Body of pancreas (tissue), 4 donors: ENCODE measurements around the gene ATP2C2. TPM values are rescaled to one million over a fixed set of nuclear protein-coding genes. Genes with fewer than 3 reads are reported as not detected.

Source experiments
- ATAC-seq: fragments of 150-250 bp; one replicate; pipeline ENCODE4 v1.9.1; 2016
- DNase-seq, 4 donors: peaks; one replicate each; pipeline ENCODE4 v3.0.0-alpha.2; 2019
- H3K27ac ChIP-seq, 4 donors: fragments of 200-600 bp; sonication (generic); 1 replicate in 3 of 4; 2 replicates in 1 of 4; pipeline versions ENCODE4 v1.5.1 to v1.6.1; 2016 to 2019; ENCODE audit warnings: mild to moderate bottlenecking in 1 of 4, mixed read lengths in 1 of 4, moderate library complexity in 1 of 4
- H3K27me3 ChIP-seq, 2 donors: fragments of 200-600 bp; sonication (generic); one replicate each; pipeline ENCODE4 v1.6.0; 2016; ENCODE audit warnings: mild to moderate bottlenecking in 1 of 2
- H3K36me3 ChIP-seq, 2 donors: fragments of 200-600 bp; sonication (generic); replicated peaks in 1 of 2; 2 replicates each; pipeline ENCODE4 v1.5.1; 2016; ENCODE audit warnings: low read depth in 2 of 2; ENCODE audit not compliant: insufficient read depth in 1 of 2
- H3K4me1 ChIP-seq: fragments of 200-600 bp; sonication (generic); one replicate; pipeline ENCODE4 v1.6.0; 2016
- H3K4me3 ChIP-seq, 2 donors: fragments of 200-600 bp; sonication (generic); 1 replicate in 1 of 2; 2 replicates in 1 of 2; pipeline ENCODE4 v1.5.1; 2016 to 2019
- H3K9me3 ChIP-seq, 3 donors: fragments of 200-600 bp; sonication (generic); 1 replicate in 2 of 3; 2 replicates in 1 of 3; pipeline ENCODE4 v1.5.1; 2016
- CTCF ChIP-seq, 7 experiments: fragments of 450-650 bp in 4 of 7; fragments of 200-600 bp in 3 of 7; sonication (generic) in 3 of 7; IDR thresholded peaks; one replicate each; pipeline ENCODE4 v1.5.1; 2016 to 2019; ENCODE audit warnings: antibody characterized with exemption in 7 of 7
- POLR2A ChIP-seq, 3 donors: fragments of 450-650 bp; IDR thresholded peaks; one replicate each; pipeline ENCODE4 v1.6.1; 2016; ENCODE audit warnings: antibody characterized with exemption in 3 of 3, mild to moderate bottlenecking in 2 of 3
- WGBS, 2 donors: methylation state at CpG; one replicate each; pipeline ENCODE4 v1.1.5; 2017; 5-methylcytosine and 5-hydroxymethylcytosine counted together
- intact Hi-C: fragments of 100-400 bp; cut with DNase I; formaldehyde crosslinking; loops from one replicate; pipeline ENCODE4 v1.15.1; 2023
- total RNA-seq, 2 donors: library from RNA; depleted of rRNA; stranded (reverse); fragments of >200 nt; gene quantifications; one replicate each; pipeline ENCODE4 v1.1.0, GENCODE V29; 2016

The ATP2C2 gene
- total RNA-seq, 2 donors from 2014 or later = 2.1 to 18.1 TPM

GRCh38 chr16:84356591-84357116, 11.7 kb upstream of the ATP2C2 start:
- Histone ChIP-seq H3K36me3 (no peaks in the 10 kb centered on the region), H3K4me3 (no peak overlapping the region), H3K4me1 (no peaks in the 10 kb centered on the region), H3K27me3 (no peaks in the 10 kb centered on the region), H3K27ac (no peak overlapping the region), H3K9me3 (no peaks in the 10 kb centered on the region)
- TF ChIP-seq CTCF (IDR thresholded peaks at IDR 0.05) (no peak), POLR2A (IDR thresholded peaks at IDR 0.05) (no peak)
- WGBS, 2 donors = 28 to 30% methylated on average over 8 to 11 of the region's 11 CpGs
- intact Hi-C loops = no loop called here
- ATAC-seq (no peak), DNase-seq (no peak)

DNA sequence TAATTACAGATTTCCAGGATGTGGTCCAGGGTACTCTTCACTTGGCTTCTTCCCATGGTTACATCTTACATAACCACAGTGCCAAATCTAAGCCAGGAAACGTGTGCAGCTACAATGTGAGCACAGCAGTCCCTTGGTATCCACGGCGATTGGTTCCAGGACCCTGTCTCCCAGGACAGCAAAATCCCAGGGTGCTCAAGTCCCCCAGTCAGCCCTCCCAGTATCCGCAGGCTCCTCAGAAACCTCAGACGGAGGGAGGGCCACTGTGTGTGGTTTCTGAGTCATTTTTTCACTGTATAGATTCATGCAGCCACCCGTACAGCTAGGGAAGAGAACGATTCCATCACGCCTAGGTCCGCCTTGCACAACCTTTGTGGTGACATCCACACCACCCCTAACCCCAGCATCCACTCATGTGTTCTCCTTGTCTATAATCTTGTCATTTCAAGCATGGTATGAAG, 11.1 kb upstream of the ATP2C2 start:
- no peaks in the 10 kb centered on the region for H3K27me3 ChIP-seq
- intact Hi-C loops = no loop called here
- H3K36me3 ChIP-seq = no peaks in the 10 kb centered on the region
- no peaks in the 10 kb centered on the region for H3K4me1 ChIP-seq
- DNase-seq (no peak), ATAC-seq (no peak)
- WGBS, 2 donors = 41 to 49% methylated on average over 7 to 9 of the region's 9 CpGs
- H3K9me3 ChIP-seq = no peaks in the 10 kb centered on the region
- TF ChIP-seq POLR2A (IDR thresholded peaks at IDR 0.05) (no peak), CTCF (IDR thresholded peaks at IDR 0.05) (no peak)
- no peak overlapping the region for H3K27ac ChIP-seq
- H3K4me3 ChIP-seq = no peak overlapping the region

- intact Hi-C loops = no loop called here
- Histone ChIP-seq H3K27ac (no peak overlapping the region), H3K4me3 (no peak overlapping the region), H3K4me1 (no peaks in the 10 kb centered on the region), H3K9me3 (no peaks in the 10 kb centered on the region), H3K27me3 (no peaks in the 10 kb centered on the region), H3K36me3 (no peaks in the 10 kb centered on the region)
- no peak for TF ChIP-seq CTCF (IDR thresholded peaks at IDR 0.05)
- no peak for TF ChIP-seq POLR2A (IDR thresholded peaks at IDR 0.05)
- WGBS, 2 donors = 67 to 75% methylated on average over 14 of the region's 14 CpGs
- DNase-seq = no peak
- ATAC-seq = no peak
Observed at GRCh38 chr16:84358601-84359295, 9.6 kb upstream of the ATP2C2 start.

DNA sequence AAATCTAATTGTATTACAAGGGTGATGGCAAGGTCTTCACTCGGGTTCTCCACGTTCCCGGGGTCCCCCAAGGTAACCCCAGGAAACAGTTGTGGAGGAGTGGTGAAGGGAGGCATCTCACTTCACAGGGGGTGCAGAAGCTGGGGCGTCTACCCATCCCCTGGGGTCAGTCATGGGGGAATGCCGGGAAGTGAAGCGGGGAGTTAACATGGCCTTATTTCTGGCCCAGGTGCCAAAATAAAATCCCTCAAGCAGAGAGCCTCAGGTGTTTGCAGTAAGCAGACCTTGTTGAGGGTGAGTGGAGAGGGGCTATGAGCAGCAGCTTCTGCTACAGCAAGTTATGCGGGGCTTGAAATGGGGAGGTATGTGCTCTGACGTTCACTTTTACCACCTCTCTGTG, 9.0 kb upstream of the ATP2C2 start:
- no peaks in the 10 kb centered on the region for H3K27me3 ChIP-seq
- TF ChIP-seq POLR2A (IDR thresholded peaks at IDR 0.05) (no peak), CTCF (IDR thresholded peaks at IDR 0.05) (no peak)
- intact Hi-C loops = no loop called here
- H3K4me3 ChIP-seq = no peak overlapping the region
- WGBS, 2 donors = 45 to 49% methylated on average over 2 to 8 of the region's 8 CpGs
- H3K27ac ChIP-seq = no peak overlapping the region
- H3K9me3 ChIP-seq = no peaks in the 10 kb centered on the region
- ATAC-seq (no peak), DNase-seq (no peak)
- no peaks in the 10 kb centered on the region for H3K36me3 ChIP-seq
- H3K4me1 ChIP-seq = no peaks in the 10 kb centered on the region

DNA sequence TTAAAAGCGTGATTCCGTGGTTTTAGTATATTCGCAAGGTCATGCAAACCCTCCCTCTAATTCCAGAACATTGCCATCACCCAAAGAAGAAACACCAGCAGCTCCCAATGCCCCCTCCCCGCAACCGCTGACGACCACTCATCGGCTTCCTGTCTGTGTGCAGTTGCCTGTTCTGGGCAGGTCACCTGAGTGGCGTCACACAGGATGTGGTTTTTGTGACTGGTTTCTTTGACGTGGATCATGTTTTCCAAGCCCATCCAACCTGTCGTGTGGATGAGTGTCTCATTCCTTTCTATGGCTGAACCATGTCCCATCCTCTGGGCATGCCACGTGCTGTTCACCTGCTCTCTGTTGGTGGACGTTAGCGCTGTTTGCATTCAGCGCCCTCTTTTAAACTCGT, 8.2 kb upstream of the ATP2C2 start:
- Histone ChIP-seq H3K4me1 (no peaks in the 10 kb centered on the region), H3K27ac (no peak overlapping the region), H3K36me3 (no peaks in the 10 kb centered on the region), H3K9me3 (no peaks in the 10 kb centered on the region), H3K4me3 (no peak overlapping the region), H3K27me3 (no peaks in the 10 kb centered on the region)
- no peak for DNase-seq
- TF ChIP-seq CTCF (IDR thresholded peaks at IDR 0.05) = no peak
- no peak for TF ChIP-seq POLR2A (IDR thresholded peaks at IDR 0.05)
- intact Hi-C loops = no loop called here
- no peak for ATAC-seq
- WGBS, 2 donors = 60 to 68% methylated on average over 12 to 15 of the region's 15 CpGs
